Panc1 (cell line): Measurements from ENCODE around the gene MINAR2. TPM values are rescaled to one million over a fixed set of nuclear protein-coding genes. Genes with fewer than 3 reads are reported as not detected.

Source experiments
- ATAC-seq: fragments of 200-7000 bp; cut with Tn5 transposase; 2 replicates; pipeline ENCODE4 v1.9.1; 2020; ENCODE audit warnings: mild to moderate bottlenecking, moderate library complexity
- BruUV-seq: library from RNA; stranded (reverse); fragments of 400-500 nt; replicated peaks from 2 replicates; lab custom pipeline; 2021; lab: Mats Ljungman, UMichigan
- CTCF ChIA-PET: fragments of 300-600 bp; sonication (Branson Sonifier 250); formaldehyde crosslinking; loops from one replicate; lab custom pipeline; 2022; ENCODE audit warnings: antibody characterized with exemption; lab: Charles Lee
- POLR2A ChIA-PET: fragments of 300-600 bp; sonication (Branson Sonifier 250); formaldehyde crosslinking; loops from one replicate; lab custom pipeline; 2022; ENCODE audit warnings: antibody characterized with exemption; lab: Charles Lee
- DNase-seq: peaks from one replicate; pipeline ENCODE4 v3.0.0-alpha.2; 2010; ENCODE audit warnings: low read depth, low spot score
- H3K27ac ChIP-seq: 2 replicates; pipeline ENCODE4 v1.5.1; 2011; ENCODE audit warnings: mild to moderate bottlenecking, low read length, inconsistent platforms
- H3K27me3 ChIP-seq: fragments of 200-500 bp; sonication (Bioruptor generic); 2 replicates; pipeline ENCODE4 v1.6.0; 2014; ENCODE audit warnings: low read length, inconsistent platforms; ENCODE audit not compliant: control insufficient read depth, insufficient read depth
- H3K36me3 ChIP-seq: fragments of 200-500 bp; sonication (Bioruptor generic); 2 replicates; pipeline ENCODE4 v1.5.1; 2014; ENCODE audit warnings: inconsistent platforms, mild to moderate bottlenecking, low read length, moderate library complexity; ENCODE audit not compliant: control insufficient read depth, insufficient read depth
- H3K4me1 ChIP-seq: 2 replicates; pipeline ENCODE4 v1.5.1; 2011; ENCODE audit warnings: inconsistent platforms, mild to moderate bottlenecking, low read length, moderate library complexity; ENCODE audit not compliant: control insufficient read depth, insufficient read depth
- H3K4me3 ChIP-seq, 2 experiments: 2 replicates each; pipeline ENCODE4 v1.5.1; 2011 to 2012; ENCODE audit warnings: low read depth in 2 of 2, low read length in 2 of 2, mild to moderate bottlenecking in 2 of 2, inconsistent platforms in 1 of 2, moderate library complexity in 1 of 2
- H3K9me3 ChIP-seq: fragments of 200-500 bp; sonication (Bioruptor generic); 2 replicates; pipeline ENCODE4 v1.5.1; 2014; ENCODE audit warnings: low read depth, mild to moderate bottlenecking, inconsistent platforms, low read length, moderate library complexity; ENCODE audit not compliant: control insufficient read depth, insufficient read depth
- POLR2AphosphoS5 ChIP-seq: IDR thresholded peaks from 2 replicates; pipeline ENCODE4 v1.6.1; 2012; ENCODE audit warnings: mild to moderate bottlenecking, low read depth, low read length, moderate library complexity
- SIN3A ChIP-seq: IDR thresholded peaks from 2 replicates; pipeline ENCODE4 v1.6.1; 2012; ENCODE audit warnings: low read depth, mild to moderate bottlenecking, low read length, moderate library complexity, borderline replicate concordance; ENCODE audit not compliant: insufficient read depth
- TCF7L2 ChIP-seq: IDR thresholded peaks from 2 replicates; pipeline ENCODE4 v1.6.1; 2011; ENCODE audit warnings: mild to moderate bottlenecking, low read depth, low read length, inconsistent platforms
- in situ Hi-C: cut with HindIII; loops from 2 replicates; pipeline ENCODE4 v1.10.0; 2016; ENCODE audit warnings: low sequenced_read_pairs, low pct_unique_long_range_greater_than_20kb
- intact Hi-C: fragments of 100-400 bp; cut with micrococcal nuclease; formaldehyde crosslinking; loops from one replicate; pipeline ENCODE4 v1.10.0; 2022; ENCODE audit not compliant: unreplicated experiment
- total RNA-seq: library from RNA; stranded (reverse); gene quantifications from one replicate; pipeline ENCODE4 v1.2.1, GENCODE V29; 2021; ENCODE audit not compliant: unreplicated experiment
- TF ChIP-seq, protein P1 (sequence below), 2 experiments: IDR thresholded peaks; 2 replicates each; pipeline ENCODE4 v1.6.1; 2011 to 2012; ENCODE audit warnings: low read depth in 2 of 2, control low read depth in 1 of 2, low read length in 1 of 2, mild to moderate bottlenecking in 1 of 2, moderate library complexity in 1 of 2; ENCODE audit not compliant: insufficient read depth in 1 of 2
- TF ChIP-seq, protein P2 (sequence below): fragments of 450-650 bp; IDR thresholded peaks from 2 replicates; pipeline ENCODE4 v1.5.1; 2017; ENCODE audit warnings: mild to moderate bottlenecking

The MINAR2 gene
- total RNA-seq, 1 experiment from 2014 or later = not detected

DNA sequence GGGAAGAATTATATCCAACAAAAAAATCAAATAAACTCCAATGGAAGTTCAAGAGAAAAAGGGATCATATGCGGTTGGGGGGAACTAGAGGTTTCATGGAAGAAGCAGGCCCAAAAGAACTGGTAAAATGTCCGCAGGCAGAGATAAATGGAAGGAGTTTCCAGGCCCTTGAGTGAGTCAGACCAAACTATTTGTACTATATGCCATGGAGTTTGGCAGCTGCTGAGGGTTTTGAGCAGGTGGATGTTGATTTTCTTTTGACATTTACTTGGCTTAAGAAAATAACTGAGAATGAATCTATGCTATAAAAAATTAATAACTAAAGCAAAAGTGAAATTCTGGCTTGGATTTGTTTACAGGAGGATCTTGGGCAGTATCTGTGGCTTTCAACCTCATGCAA, 33.7 kb downstream of the MINAR2 start:
- no peaks in the 10 kb centered on the region for H3K9me3 ChIP-seq
- no TSS peak for BruUV-seq
- DNase-seq (no peak), ATAC-seq (no peak)
- TF ChIP-seq, protein P1, sequence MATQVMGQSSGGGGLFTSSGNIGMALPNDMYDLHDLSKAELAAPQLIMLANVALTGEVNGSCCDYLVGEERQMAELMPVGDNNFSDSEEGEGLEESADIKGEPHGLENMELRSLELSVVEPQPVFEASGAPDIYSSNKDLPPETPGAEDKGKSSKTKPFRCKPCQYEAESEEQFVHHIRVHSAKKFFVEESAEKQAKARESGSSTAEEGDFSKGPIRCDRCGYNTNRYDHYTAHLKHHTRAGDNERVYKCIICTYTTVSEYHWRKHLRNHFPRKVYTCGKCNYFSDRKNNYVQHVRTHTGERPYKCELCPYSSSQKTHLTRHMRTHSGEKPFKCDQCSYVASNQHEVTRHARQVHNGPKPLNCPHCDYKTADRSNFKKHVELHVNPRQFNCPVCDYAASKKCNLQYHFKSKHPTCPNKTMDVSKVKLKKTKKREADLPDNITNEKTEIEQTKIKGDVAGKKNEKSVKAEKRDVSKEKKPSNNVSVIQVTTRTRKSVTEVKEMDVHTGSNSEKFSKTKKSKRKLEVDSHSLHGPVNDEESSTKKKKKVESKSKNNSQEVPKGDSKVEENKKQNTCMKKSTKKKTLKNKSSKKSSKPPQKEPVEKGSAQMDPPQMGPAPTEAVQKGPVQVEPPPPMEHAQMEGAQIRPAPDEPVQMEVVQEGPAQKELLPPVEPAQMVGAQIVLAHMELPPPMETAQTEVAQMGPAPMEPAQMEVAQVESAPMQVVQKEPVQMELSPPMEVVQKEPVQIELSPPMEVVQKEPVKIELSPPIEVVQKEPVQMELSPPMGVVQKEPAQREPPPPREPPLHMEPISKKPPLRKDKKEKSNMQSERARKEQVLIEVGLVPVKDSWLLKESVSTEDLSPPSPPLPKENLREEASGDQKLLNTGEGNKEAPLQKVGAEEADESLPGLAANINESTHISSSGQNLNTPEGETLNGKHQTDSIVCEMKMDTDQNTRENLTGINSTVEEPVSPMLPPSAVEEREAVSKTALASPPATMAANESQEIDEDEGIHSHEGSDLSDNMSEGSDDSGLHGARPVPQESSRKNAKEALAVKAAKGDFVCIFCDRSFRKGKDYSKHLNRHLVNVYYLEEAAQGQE (IDR thresholded peaks at IDR 0.05; ENCODE audit: insufficient read depth in 1 of 2, low read depth in 2 of 2, low read length in 1 of 2) = no peak
- TF ChIP-seq SIN3A (no peak), POLR2AphosphoS5 (no peak), TCF7L2 (no peak)
- TF ChIP-seq, protein P2, sequence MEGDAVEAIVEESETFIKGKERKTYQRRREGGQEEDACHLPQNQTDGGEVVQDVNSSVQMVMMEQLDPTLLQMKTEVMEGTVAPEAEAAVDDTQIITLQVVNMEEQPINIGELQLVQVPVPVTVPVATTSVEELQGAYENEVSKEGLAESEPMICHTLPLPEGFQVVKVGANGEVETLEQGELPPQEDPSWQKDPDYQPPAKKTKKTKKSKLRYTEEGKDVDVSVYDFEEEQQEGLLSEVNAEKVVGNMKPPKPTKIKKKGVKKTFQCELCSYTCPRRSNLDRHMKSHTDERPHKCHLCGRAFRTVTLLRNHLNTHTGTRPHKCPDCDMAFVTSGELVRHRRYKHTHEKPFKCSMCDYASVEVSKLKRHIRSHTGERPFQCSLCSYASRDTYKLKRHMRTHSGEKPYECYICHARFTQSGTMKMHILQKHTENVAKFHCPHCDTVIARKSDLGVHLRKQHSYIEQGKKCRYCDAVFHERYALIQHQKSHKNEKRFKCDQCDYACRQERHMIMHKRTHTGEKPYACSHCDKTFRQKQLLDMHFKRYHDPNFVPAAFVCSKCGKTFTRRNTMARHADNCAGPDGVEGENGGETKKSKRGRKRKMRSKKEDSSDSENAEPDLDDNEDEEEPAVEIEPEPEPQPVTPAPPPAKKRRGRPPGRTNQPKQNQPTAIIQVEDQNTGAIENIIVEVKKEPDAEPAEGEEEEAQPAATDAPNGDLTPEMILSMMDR = no peak
- H3K4me1 ChIP-seq = no peaks in the 10 kb centered on the region
- intact Hi-C loops (no loop called here), in situ Hi-C loops (no loop called here)
- no peaks in the 10 kb centered on the region for H3K36me3 ChIP-seq
- H3K27me3 ChIP-seq = no peaks in the 10 kb centered on the region
- POLR2A ChIA-PET = no interaction called here
- CTCF ChIA-PET = no interaction called here
- H3K27ac ChIP-seq = no peak overlapping the region
- no peak overlapping the region for H3K4me3 ChIP-seq

DNA sequence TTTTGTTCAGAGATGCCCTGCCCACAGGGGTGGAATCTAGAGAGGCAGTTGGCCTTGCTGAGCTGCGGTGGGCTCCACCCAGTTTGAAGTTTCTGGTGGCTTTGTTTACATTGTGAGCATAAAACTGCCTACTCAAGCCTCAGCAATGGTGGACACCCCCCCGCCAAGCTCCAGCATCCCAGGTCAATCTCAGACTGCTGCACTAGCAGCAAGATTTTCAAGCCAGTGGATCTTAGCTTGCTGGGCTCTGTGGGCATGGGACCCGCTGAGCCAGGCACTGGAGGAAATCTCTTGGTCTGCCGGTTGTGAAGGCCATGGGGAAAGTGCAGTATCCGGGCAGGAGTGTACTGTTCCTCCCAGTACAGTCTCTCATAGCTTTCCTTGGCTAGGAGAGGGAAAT, 55.5 kb downstream of the MINAR2 start:
- BruUV-seq = no TSS peak
- in situ Hi-C loops = no loop called here

More for the DNA sequence above, 55.5 kb downstream of the MINAR2 start:
- Histone ChIP-seq H3K4me1 (no peaks in the 10 kb centered on the region), H3K4me3 (no peak overlapping the region), H3K27me3 (no peaks in the 10 kb centered on the region), H3K36me3 (no peaks in the 10 kb centered on the region), H3K27ac (no peak overlapping the region), H3K9me3 (no peaks in the 10 kb centered on the region)
- ChIA-PET POLR2A (no interaction called here), CTCF (no interaction called here)
- intact Hi-C loops = no loop called here
- TF ChIP-seq POLR2AphosphoS5 = no peak
- TF ChIP-seq TCF7L2 = no peak
- TF ChIP-seq, protein P2 = no peak
- TF ChIP-seq, protein P1 (IDR thresholded peaks at IDR 0.05; ENCODE audit: insufficient read depth in 1 of 2, low read depth in 2 of 2, low read length in 1 of 2) = no peak
- TF ChIP-seq SIN3A = no peak
- ATAC-seq (no peak), DNase-seq (no peak)
